HepG2 (cell line): ENCODE data around the gene ABCB6. TPM values are rescaled to one million over a fixed set of nuclear protein-coding genes. Genes with fewer than 3 reads are reported as not detected.

ENCODE experiments used
- ATF1 ChIP-seq: IDR thresholded peaks from 2 replicates; pipeline ENCODE4 v1.6.1; 2016; ENCODE audit warnings: mild to moderate bottlenecking, control low read depth
- HCFC1 ChIP-seq: fragments of 150-350 bp; IDR thresholded peaks from 2 replicates; pipeline ENCODE4 v1.6.1; 2014; ENCODE audit warnings: low read depth, low read length
- HDAC2 ChIP-seq: sonication (generic); formaldehyde crosslinking; IDR thresholded peaks from 2 replicates; pipeline ENCODE4 v1.4.0; 2020; ENCODE audit warnings: missing genetic modification reagents
- HIVEP1 ChIP-seq: sonication (generic); formaldehyde crosslinking; IDR thresholded peaks from 2 replicates; pipeline ENCODE4 v1.4.0; 2020; ENCODE audit warnings: mild to moderate bottlenecking, missing genetic modification reagents
- IKZF5 ChIP-seq: IDR thresholded peaks from 2 replicates; pipeline ENCODE4 v1.6.1; 2018; ENCODE audit warnings: missing genetic modification reagents, mild to moderate bottlenecking, missing compliant biosample characterization
- IRF9 ChIP-seq: sonication (generic); formaldehyde crosslinking; IDR thresholded peaks from 2 replicates; pipeline ENCODE4 v1.8.0; 2022; ENCODE audit warnings: missing genetic modification reagents, mild to moderate bottlenecking, borderline replicate concordance
- KLF11 ChIP-seq: IDR thresholded peaks from 2 replicates; pipeline ENCODE4 v1.6.1; 2016; ENCODE audit warnings: missing compliant biosample characterization
- MED8 ChIP-seq: sonication (generic); formaldehyde crosslinking; IDR thresholded peaks from 2 replicates; pipeline ENCODE4 v1.8.1; 2023; ENCODE audit warnings: mild to moderate bottlenecking, missing genetic modification reagents; ENCODE audit not compliant: insufficient replicate concordance
- MZF1 ChIP-seq: sonication (generic); formaldehyde crosslinking; IDR thresholded peaks from 2 replicates; pipeline ENCODE4 v1.8.1; 2023; ENCODE audit warnings: mild to moderate bottlenecking, missing genetic modification reagents, borderline replicate concordance
- ONECUT2 ChIP-seq: sonication (generic); formaldehyde crosslinking; IDR thresholded peaks from 2 replicates; pipeline ENCODE4 v1.4.0; 2020; ENCODE audit warnings: missing genetic modification reagents
- RBAK ChIP-seq: sonication (generic); formaldehyde crosslinking; IDR thresholded peaks from 2 replicates; pipeline ENCODE4 v1.5.1; 2020; ENCODE audit warnings: mild to moderate bottlenecking, missing genetic modification reagents
- RBFOX2 ChIP-seq: fragments of 200-400 bp; formaldehyde crosslinking; IDR thresholded peaks from 2 replicates; pipeline ENCODE4 v1.6.1; 2017; ENCODE audit warnings: low read depth, mild to moderate bottlenecking, low read length
- SIX4 ChIP-seq: sonication (generic); formaldehyde crosslinking; IDR thresholded peaks from 2 replicates; pipeline ENCODE4 v1.4.0; 2020; ENCODE audit warnings: missing genetic modification reagents
- SP4 ChIP-seq: sonication (generic); formaldehyde crosslinking; IDR thresholded peaks from 2 replicates; pipeline ENCODE4 v1.8.1; 2023; ENCODE audit warnings: mild to moderate bottlenecking, missing genetic modification reagents
- ZBTB2 ChIP-seq: sonication (generic); formaldehyde crosslinking; IDR thresholded peaks from 2 replicates; pipeline ENCODE4 v1.8.0; 2022; ENCODE audit warnings: low read depth, missing genetic modification reagents
- ZFAT ChIP-seq: sonication (generic); formaldehyde crosslinking; conservative IDR thresholded peaks from 2 replicates; pipeline ENCODE4 v1.8.1; 2023; ENCODE audit warnings: missing genetic modification reagents, inconsistent platforms
- ZNF251 ChIP-seq: sonication (generic); formaldehyde crosslinking; IDR thresholded peaks from 2 replicates; pipeline ENCODE4 v1.9.0; 2021; ENCODE audit warnings: mild to moderate bottlenecking, missing genetic modification reagents
- ZNF431 ChIP-seq: sonication (generic); formaldehyde crosslinking; IDR thresholded peaks from 2 replicates; pipeline ENCODE4 v1.9.0; 2022; ENCODE audit warnings: missing genetic modification reagents, low read depth, mild to moderate bottlenecking, borderline replicate concordance
- ZNF569 ChIP-seq: sonication (generic); formaldehyde crosslinking; IDR thresholded peaks from 2 replicates; pipeline ENCODE4 v1.5.0; 2020; ENCODE audit warnings: mild to moderate bottlenecking, missing genetic modification reagents, moderate library complexity, borderline replicate concordance
- ZNF687 ChIP-seq: sonication (generic); formaldehyde crosslinking; IDR thresholded peaks from 2 replicates; pipeline ENCODE4 v1.5.1; 2020; ENCODE audit warnings: mild to moderate bottlenecking, missing genetic modification reagents, moderate library complexity
- ZNF746 ChIP-seq: sonication (generic); formaldehyde crosslinking; IDR thresholded peaks from 2 replicates; pipeline ENCODE4 v1.8.0; 2022; ENCODE audit warnings: mild to moderate bottlenecking, missing genetic modification reagents
- ZNF790 ChIP-seq: sonication (generic); formaldehyde crosslinking; IDR thresholded peaks from 2 replicates; pipeline ENCODE4 v1.8.0; 2022; ENCODE audit warnings: missing genetic modification reagents, mild to moderate bottlenecking, borderline replicate concordance
- ZSCAN30 ChIP-seq: sonication (generic); formaldehyde crosslinking; IDR thresholded peaks from 2 replicates; pipeline ENCODE4 v1.5.0; 2020; ENCODE audit warnings: mild to moderate bottlenecking, missing genetic modification reagents
- polyA plus RNA-seq, 8 experiments: library from polyadenylated mRNA; depleted of rRNA in 3 of 8; stranded (reverse) in 7 of 8; unstranded in 1 of 8; fragments of >200 nt; fragmentation: Illumina TruSeq in 4 of 8; extraction: Trizol in 4 of 8; gene quantifications; 2 replicates each; pipeline versions ENCODE4 v1.2.1 to v1.2.3, GENCODE V29; 2011 to 2016; ENCODE audit warnings: low read depth in 4 of 8, missing spikeins in 1 of 8, mixed read lengths in 1 of 8; ENCODE audit not compliant: insufficient read depth in 1 of 8
- total RNA-seq, 5 experiments: library from RNA; depleted of rRNA; stranded (reverse); fragments of >200 nt; fragmentation: Illumina TruSeq; extraction: Trizol; gene quantifications; 2 replicates each; pipeline ENCODE4 v1.2.3, GENCODE V29; 2016; ENCODE audit warnings: low read depth in 1 of 5

ABCB6 gene
- total and polyA plus RNA-seq, 2 of the 13 experiments (the other 11 are each of a cell fraction or from before 2014, with no cell fraction given) = 91.1 to 137 TPM

GRCh38 chr2:219250049-219250781 is 31.5 kb upstream of the ABCB6 start (continued):
- 0 out of 2 replicates have a peak, but pooled peaks have one; percentile 45 for TF ChIP-seq ZNF251 (CRISPR knock-in tag)
- TF ChIP-seq ZSCAN30 (CRISPR knock-in tag) = no peak
- no peak for TF ChIP-seq HIVEP1
- TF ChIP-seq ZNF431 = 0 out of 2 replicates have a peak, but pooled peaks have one; percentile 4
- no peak for TF ChIP-seq ZBTB2 (CRISPR knock-in tag)
- no peak for TF ChIP-seq MZF1 (CRISPR knock-in tag)
- TF ChIP-seq MED8 = no peak
- no peak for TF ChIP-seq KLF11 (CRISPR knock-in tag)
- peak; percentile 49 for TF ChIP-seq RBFOX2
- no peak for TF ChIP-seq HCFC1
- TF ChIP-seq RBAK = no peak
- TF ChIP-seq IKZF5 (CRISPR knock-in tag) = no peak
- no peak for TF ChIP-seq ZNF746 (CRISPR knock-in tag)
- no peak for TF ChIP-seq SP4
- no peak for TF ChIP-seq ONECUT2 (CRISPR knock-in tag)
- TF ChIP-seq ZNF687 (CRISPR knock-in tag) = peak; percentile 59
- TF ChIP-seq ZNF790 (CRISPR knock-in tag) = no peak
- no peak for TF ChIP-seq ZFAT
- no peak for TF ChIP-seq ZNF569 (CRISPR knock-in tag)
- TF ChIP-seq IRF9 (CRISPR knock-in tag) = no peak; the same call in 1 of the 2 replicates
- TF ChIP-seq ATF1 (CRISPR knock-in tag) = no peak
- no peak for TF ChIP-seq SIX4 (CRISPR knock-in tag)
- no peak for TF ChIP-seq HDAC2 (CRISPR knock-in tag)
